ENCODE results near the gene SLC4A1.
A peak's percentile ranks its signal among the peaks of the same experiment; 100 is the strongest.

The SLC4A1 gene

GRCh38 chr17:44219616-44220212 is 48.2 kb downstream of the SLC4A1 start, which contains the start of gene UBTF:
UBTF (minus strand) TSS chr17:44219675; CDS start chr17:44218229, 1,446 bp downstream.
- DNase-seq: peak; percentile 40

GRCh38 chr17:44219108-44219615 is 48.8 kb downstream of the SLC4A1 start:
- peak; percentile 67 for DNase-seq

- DNase-seq: peak; percentile 91
Measured at GRCh38 chr17:44218344-44219107, 49.4 kb downstream of the SLC4A1 start.

GRCh38 chr17:44217738-44218343 is 50.1 kb downstream of the SLC4A1 start:
- DNase-seq: no peak

GRCh38 chr17:44216694-44217093 is 51.2 kb downstream of the SLC4A1 start:
- DNase-seq: no peak

DNA sequence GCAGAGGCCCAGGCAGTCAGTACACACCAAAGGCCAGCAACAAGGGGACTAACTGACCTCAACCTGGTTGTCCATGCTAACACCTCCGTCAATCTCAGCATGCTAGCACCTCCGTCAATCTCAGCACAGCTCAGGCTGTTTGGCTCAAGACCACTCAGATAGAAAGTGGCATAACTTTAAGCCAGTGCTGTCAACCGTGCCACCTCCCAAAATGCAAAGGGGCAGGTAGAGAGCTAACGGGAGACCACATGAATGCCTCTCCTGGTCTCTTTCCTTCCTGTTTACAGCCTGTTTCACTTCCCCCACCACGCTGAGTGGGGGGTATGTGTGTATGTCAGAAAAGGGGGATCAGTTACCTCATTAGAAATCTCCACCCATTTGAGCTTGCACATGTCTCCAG is 51.8 kb downstream of the SLC4A1 start:
- DNase-seq: no peak

GRCh38 chr17:44214896-44215295 is 53.0 kb downstream of the SLC4A1 start:
- DNase-seq: no peak

GRCh38 chr17:44214230-44214494 is 53.8 kb downstream of the SLC4A1 start:
- DNase-seq: no peak

DNA sequence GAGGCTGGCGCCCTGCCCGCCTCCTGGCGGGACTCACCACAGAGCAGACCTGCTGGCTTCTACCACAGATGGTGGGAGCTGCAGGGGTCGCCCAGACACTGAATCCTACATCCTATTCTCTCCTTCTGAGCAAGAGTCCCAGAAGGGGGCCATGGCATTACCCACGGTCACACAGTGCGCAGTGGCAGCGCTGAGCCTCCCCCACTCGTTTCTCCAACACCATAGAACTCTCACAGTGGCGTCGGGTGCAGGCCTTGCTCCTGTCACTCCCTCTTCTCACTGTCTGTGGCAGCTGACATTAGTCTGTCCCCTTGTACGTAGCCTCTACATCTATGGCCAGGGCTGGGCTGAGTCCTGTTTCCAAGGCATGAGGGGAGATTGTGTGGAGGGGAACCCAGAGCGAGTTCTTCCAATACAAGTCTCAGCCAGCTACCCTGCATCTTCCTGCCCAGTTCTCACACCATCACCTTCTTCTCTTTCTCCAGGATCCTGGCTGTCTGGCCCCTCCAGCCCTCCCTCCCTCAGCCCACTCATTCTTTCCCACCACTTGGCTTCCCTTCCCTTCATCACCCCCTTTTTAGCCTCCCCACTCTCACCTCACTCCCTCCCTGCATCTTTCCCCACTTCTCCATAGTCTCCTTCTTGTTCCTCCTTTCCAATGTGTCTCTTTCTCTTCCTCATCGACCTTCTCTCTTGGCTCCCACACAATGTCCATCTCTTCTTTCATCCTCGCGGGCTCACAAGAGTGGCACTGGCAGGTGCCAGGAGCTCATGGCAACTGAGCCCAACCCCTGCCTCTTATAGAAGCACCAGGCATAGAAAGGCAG is 54.3 kb downstream of the SLC4A1 start:
- no peak for DNase-seq

- DNase-seq: no peak
Measured at GRCh38 chr17:44212507-44213402, 55.2 kb downstream of the SLC4A1 start.

GRCh38 chr17:44211281-44212265 is 56.4 kb downstream of the SLC4A1 start:
- no peak for DNase-seq

DNA sequence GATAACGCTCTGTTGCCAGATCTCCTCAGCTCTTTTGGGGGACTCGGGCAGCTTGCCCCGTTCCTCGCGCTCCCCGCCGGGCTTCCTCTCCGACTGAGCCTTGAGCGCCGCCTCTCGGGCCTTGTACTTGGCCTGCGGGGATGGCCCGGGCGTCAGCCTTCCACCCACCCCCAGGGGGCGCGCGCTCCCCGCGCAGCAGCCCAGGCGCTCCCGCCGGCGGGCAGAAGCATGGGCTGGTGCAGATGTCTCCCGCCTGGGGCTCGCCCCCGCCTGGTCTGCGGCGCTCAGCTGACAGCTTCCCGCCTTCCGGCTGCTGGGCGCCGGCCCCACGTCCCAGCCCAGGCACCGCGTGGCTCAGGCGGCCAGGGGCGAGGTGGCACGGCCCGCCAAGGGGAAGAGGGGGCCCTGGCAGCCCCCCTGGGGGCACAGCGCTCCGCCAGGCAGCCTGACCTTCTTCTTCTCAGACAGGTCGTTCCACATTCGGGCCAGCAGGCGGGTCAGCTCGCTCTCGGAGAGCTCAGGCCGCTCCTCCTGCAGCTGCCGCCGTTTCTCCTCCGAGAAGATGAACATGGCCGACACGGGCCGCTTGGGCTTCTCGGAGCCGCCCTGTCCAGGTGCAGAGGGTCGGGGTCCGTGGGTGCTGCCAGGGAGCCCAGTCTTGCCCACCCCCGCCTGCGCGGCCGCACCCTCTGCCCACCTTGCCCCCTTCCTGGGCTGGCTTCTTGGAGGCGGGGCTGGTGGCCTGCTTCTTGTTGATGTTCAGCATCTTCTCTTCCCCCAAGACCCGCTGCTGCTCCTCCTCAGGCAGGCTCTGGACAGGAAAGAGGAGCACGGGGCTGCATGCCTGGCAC is 57.4 kb downstream of the SLC4A1 start:
- peak; percentile 93 for DNase-seq

DNA sequence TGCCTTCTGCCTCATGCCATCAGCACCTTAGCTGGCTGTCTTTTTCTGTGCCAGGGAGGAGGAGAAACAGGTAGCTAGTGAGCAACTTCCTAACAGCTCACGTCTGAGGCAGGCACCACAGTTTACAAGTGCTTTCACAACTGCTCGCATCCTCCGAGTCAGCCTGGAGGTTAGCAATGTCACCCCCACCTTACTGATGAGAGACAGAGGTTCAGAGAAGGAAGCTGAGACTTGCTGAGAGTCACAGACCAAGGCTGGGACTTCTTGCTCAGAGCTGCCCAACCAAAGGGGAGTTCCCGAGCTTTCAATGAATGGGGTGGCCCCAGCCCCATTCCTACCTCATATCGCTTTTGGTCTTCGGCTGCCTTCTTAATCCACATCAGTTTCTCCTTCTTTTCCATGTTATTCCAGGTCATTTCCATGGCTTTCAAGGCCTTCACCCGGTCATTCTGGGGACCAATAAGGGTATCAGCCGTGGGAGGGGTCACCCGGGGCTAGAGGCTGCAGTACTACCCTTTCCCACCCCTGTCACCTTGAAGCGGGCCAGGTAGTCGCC is 58.1 kb downstream of the SLC4A1 start:
- DNase-seq: no peak

DNA sequence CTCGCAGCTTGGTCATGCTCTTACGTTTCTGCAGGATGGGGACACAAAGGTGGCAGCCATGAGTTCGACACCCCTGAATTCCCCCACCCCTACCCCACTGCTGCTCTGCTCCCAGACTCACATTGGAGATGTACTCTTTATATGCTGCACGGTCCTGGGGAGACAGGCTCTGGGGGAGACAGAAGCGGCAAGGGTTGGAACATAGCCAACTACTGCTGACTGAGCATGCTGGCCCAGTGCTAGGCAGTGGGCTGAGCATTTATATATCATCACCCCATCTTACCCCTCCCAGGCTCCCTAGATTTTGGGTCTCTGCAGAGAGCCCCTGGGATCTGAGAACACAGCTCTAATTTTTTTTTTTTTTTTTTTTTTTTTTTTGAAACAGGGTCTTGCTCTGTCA is 60.2 kb downstream of the SLC4A1 start:
- DNase-seq: no peak

DNA sequence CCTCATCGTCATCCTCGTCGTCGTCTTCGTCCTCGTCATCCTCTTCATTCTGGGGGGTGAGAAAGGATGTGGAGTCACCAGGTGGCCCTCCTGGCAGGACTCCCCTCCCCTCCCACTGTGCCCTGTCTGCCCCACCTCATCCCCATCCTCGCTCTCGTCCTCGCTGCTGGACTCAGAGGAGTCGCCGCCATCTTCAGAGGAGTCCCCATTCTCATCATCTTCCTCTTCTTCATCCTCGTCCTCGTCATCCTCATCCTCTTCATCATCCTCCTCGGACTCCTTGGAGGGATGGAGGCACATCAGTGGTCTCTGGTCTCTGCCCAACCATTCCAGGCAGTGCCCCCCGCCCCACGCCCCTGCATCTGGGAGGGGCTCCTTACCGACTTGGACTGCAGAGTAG is 60.6 kb downstream of the SLC4A1 start:
- DNase-seq: no peak

- DNase-seq: no peak
Measured at GRCh38 chr17:44206825-44207155, 61.1 kb downstream of the SLC4A1 start.

DNA sequence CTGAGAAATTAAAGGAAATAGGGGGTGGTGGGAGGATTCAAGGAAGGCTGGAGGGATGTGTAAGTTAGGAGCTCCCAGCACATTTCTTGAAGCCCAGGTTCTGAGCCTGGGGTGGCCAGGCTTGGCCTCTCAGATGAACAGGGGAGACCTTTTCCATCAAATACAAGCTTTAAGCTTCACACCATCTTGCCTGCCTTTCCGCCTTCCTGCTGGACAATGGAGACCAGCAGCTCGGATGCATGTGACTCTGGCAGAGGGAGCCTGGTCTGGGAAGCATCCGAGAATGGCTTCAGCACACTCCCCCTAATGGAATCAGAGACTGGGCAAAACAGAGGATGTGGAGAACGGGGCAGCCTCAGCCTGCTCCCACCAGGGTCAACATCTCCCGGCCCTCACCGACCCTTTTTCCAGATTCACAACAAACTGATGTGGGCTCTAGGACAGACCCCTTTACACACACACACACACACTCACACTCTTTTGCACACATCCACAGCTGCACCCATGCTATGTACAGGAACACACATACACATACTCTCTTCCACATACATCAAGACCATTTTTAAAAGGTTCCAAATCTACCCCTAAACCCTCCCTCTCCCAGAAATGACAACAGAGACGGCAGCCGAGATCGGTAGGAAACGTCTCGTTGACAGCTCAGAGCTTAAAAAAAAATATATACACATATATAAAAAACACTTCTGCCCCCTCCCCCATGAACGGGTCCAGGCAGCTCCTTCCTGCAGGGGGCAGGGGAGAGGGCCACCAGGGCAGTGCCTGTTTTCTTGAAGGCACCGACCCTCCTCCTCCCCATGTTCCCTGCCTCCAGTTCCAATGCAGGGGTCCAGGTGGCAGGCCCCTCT is 61.7 kb downstream of the SLC4A1 start:
- DNase-seq: no peak

DNA sequence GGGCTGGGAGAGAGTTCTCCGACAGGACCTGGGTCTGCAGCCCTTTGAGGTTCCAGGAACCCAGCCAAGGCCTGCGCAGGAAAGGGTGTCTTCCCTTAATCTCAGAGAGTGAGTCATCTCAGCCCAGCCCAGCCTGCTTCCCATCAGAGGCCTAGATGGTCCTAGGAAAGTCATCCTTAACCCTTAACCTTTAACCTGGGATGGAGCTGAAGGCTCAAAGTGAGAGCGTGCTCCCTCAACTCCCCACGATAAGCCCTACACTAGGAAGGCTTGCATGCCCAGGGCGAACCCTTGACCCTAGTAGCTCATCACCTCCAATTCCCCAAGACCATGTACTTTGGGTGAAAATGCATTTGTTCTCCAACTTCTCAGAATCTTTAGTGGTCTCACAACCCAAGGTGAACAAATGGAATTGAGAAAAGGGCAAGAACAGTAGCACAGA is 63.5 kb downstream of the SLC4A1 start:
- no peak for DNase-seq

Measured in retina (tissue), 1 donor.